GM23338 (cell line): Measurements from ENCODE around the gene NFE2L3. TPM values are rescaled to one million over a fixed set of nuclear protein-coding genes. Genes with fewer than 3 reads are reported as not detected.

Experiments used
- ATAC-seq: fragments of 200-7000 bp; cut with Tn5 transposase; 3 replicates; pipeline ENCODE4 v1.9.1; 2020
- DNase-seq: peaks from one replicate; pipeline ENCODE4 v3.0.0-alpha.2; 2015; ENCODE audit warnings: low spot score
- H2AFZ ChIP-seq: fragments of 200-600 bp; sonication (generic); 2 replicates; pipeline ENCODE4 v1.8.0; 2016; ENCODE audit warnings: antibody characterized with exemption, mild to moderate bottlenecking, moderate library complexity
- H3F3A ChIP-seq: fragments of 200-600 bp; sonication (generic); replicated peaks from 2 replicates; pipeline ENCODE4 v1.8.0; 2017; ENCODE audit warnings: antibody characterized with exemption, mixed run types, low read depth
- H3K27ac ChIP-seq: fragments of 200-600 bp; sonication (generic); 2 replicates; pipeline ENCODE4 v1.6.1; 2016; ENCODE audit warnings: low read depth
- H3K27me3 ChIP-seq: fragments of 200-600 bp; sonication (generic); 2 replicates; pipeline ENCODE4 v1.8.0; 2016; ENCODE audit warnings: mild to moderate bottlenecking, mixed run types, moderate library complexity; ENCODE audit not compliant: insufficient read depth
- H3K36me3 ChIP-seq: fragments of 200-600 bp; sonication (generic); 2 replicates; pipeline ENCODE4 v1.8.0; 2016; ENCODE audit warnings: mild to moderate bottlenecking; ENCODE audit not compliant: insufficient read depth
- H3K4me1 ChIP-seq: fragments of 200-600 bp; sonication (generic); 2 replicates; pipeline ENCODE4 v1.8.0; 2016; ENCODE audit warnings: mild to moderate bottlenecking, moderate library complexity; ENCODE audit not compliant: insufficient read depth
- H3K4me2 ChIP-seq: fragments of 200-600 bp; sonication (generic); 2 replicates; pipeline ENCODE4 v1.7.1; 2017; ENCODE audit warnings: mixed run types
- H3K4me3 ChIP-seq: fragments of 200-600 bp; sonication (generic); 2 replicates; pipeline ENCODE4 v1.6.1; 2016; ENCODE audit warnings: mixed run types
- H3K79me2 ChIP-seq: fragments of 200-600 bp; sonication (generic); replicated peaks from 2 replicates; pipeline ENCODE4 v1.8.0; 2017; ENCODE audit warnings: mild to moderate bottlenecking; ENCODE audit not compliant: insufficient read depth
- H3K9me2 ChIP-seq: fragments of 200-600 bp; sonication (generic); 2 replicates; pipeline ENCODE4 v1.8.0; 2017; ENCODE audit not compliant: insufficient read depth
- H4K20me1 ChIP-seq: fragments of 200-600 bp; sonication (generic); replicated peaks from 2 replicates; pipeline ENCODE4 v1.8.0; 2017; ENCODE audit warnings: mild to moderate bottlenecking; ENCODE audit not compliant: insufficient read depth
- H3K27ac Mint-ChIP-seq: 2 replicates; pipeline ENCODE4 v1.8.0; 2020; ENCODE audit warnings: inconsistent platforms, mild to moderate bottlenecking, moderate library complexity, mixed read lengths
- H3K27me3 Mint-ChIP-seq: 3 replicates; pipeline ENCODE4 v1.8.0; 2022; ENCODE audit warnings: low read depth, mild to moderate bottlenecking, moderate library complexity, mixed read lengths, inconsistent platforms; ENCODE audit not compliant: insufficient read depth, poor library complexity
- H3K36me3 Mint-ChIP-seq: 3 replicates; pipeline ENCODE4 v1.8.0; 2021; ENCODE audit warnings: low read depth, mild to moderate bottlenecking, inconsistent platforms, moderate library complexity, mixed read lengths
- H3K4me1 Mint-ChIP-seq: 3 replicates; pipeline ENCODE4 v1.8.0; 2020; ENCODE audit warnings: mild to moderate bottlenecking, inconsistent platforms, mixed read lengths
- H3K4me3 Mint-ChIP-seq: 3 replicates; pipeline ENCODE4 v1.8.0; 2021; ENCODE audit warnings: moderate library complexity, mild to moderate bottlenecking, inconsistent platforms, mixed read lengths
- H3K9me3 Mint-ChIP-seq: 3 replicates; pipeline ENCODE4 v1.8.0; 2020; ENCODE audit warnings: moderate library complexity, mild to moderate bottlenecking, inconsistent platforms, mixed read lengths
- STAT1 ChIP-seq: IDR thresholded peaks from one replicate; pipeline ENCODE4 v1.6.1; 2016; ENCODE audit warnings: antibody characterized with exemption; ENCODE audit not compliant: unreplicated experiment
- polyA plus RNA-seq: library from polyadenylated mRNA; unstranded; fragments of >200 nt; fragmentation: Nextera tagmentation; extraction: Ambion mirVana; gene quantifications from 2 replicates; pipeline ENCODE4 v1.2.1, GENCODE V29; 2016
- total RNA-seq: library from RNA; depleted of rRNA; stranded (reverse); fragments of >200 nt; shearing (Covaris generic); gene quantifications from 2 replicates; pipeline ENCODE4 v1.2.3, GENCODE V29; 2014; rRNA removed
- TF ChIP-seq, protein P1 (sequence below), 2 experiments: fragments of 200-600 bp in 1 of 2; sonication (generic) in 1 of 2; conservative IDR thresholded peaks; 2 replicates each; pipeline versions ENCODE4 v1.5.1 to v1.6.1; 2016 to 2017; ENCODE audit warnings: antibody characterized with exemption in 2 of 2, low read depth in 2 of 2, mild to moderate bottlenecking in 2 of 2, moderate library complexity in 1 of 2

NFE2L3 gene
- total and polyA plus RNA-seq, 2 experiments from 2014 or later, result 62.0 to 142 TPM

- Histone ChIP-seq H3K79me2 (no peaks in the 10 kb centered on the region), H3K36me3 (no peaks in the 10 kb centered on the region), H3K4me3 (no peak overlapping the region), H3K4me2 (no peak overlapping the region), H3K27ac (no peak overlapping the region), H3K4me1 (peaks cover 5% of the 10 kb centered on the region; the same call in 1 of the 2 replicates), H2AFZ (peak overlapping the region; percentile 84; the same call in 1 of the 2 replicates), H3F3A (no peaks in the 10 kb centered on the region), H3K9me2 (no peaks in the 10 kb centered on the region), H3K27me3 (no peaks in the 10 kb centered on the region), H4K20me1 (no peaks in the 10 kb centered on the region)
- Mint-ChIP-seq H3K27ac (no peak overlapping the region), H3K4me1 (peaks cover 4% of the 10 kb centered on the region; the same call in 2 of the 3 replicates), H3K4me3 (no peak overlapping the region), H3K27me3 (peaks cover 3% of the 10 kb centered on the region), H3K36me3 (0 out of 3 replicates have a peak, but pooled peaks cover 1% of the 10 kb centered on the region), H3K9me3 (peaks cover 8% of the 10 kb centered on the region)
- TF ChIP-seq, protein P1, sequence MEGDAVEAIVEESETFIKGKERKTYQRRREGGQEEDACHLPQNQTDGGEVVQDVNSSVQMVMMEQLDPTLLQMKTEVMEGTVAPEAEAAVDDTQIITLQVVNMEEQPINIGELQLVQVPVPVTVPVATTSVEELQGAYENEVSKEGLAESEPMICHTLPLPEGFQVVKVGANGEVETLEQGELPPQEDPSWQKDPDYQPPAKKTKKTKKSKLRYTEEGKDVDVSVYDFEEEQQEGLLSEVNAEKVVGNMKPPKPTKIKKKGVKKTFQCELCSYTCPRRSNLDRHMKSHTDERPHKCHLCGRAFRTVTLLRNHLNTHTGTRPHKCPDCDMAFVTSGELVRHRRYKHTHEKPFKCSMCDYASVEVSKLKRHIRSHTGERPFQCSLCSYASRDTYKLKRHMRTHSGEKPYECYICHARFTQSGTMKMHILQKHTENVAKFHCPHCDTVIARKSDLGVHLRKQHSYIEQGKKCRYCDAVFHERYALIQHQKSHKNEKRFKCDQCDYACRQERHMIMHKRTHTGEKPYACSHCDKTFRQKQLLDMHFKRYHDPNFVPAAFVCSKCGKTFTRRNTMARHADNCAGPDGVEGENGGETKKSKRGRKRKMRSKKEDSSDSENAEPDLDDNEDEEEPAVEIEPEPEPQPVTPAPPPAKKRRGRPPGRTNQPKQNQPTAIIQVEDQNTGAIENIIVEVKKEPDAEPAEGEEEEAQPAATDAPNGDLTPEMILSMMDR (conservative IDR thresholded peaks at IDR 0.05; ENCODE audit: low read depth in 2 of 2), result peak; percentile 38 to 40; a peak in 3 of 4 replicates
- no peak for TF ChIP-seq STAT1
- DNase-seq (no peak), ATAC-seq (no peak)
These were observed 82.0 kb downstream of the NFE2L3 start for GRCh38 chr7:26233902-26234511.

Other genes with a start within 250 kb of the NFE2L3 start
- 598 and 602 TPM in 2 replicates for gene HNRNPA2B1, start 48.5 kb downstream of the NFE2L3 start, total RNA-seq
- 1,534 and 1,577 TPM in 2 replicates for gene HNRNPA2B1, start 48.5 kb downstream of the NFE2L3 start, polyA plus RNA-seq
- 249 and 272 TPM in 2 replicates for gene CBX3, start 49.5 kb downstream of the NFE2L3 start, total RNA-seq
- 226 and 236 TPM in 2 replicates for gene CBX3, start 49.5 kb downstream of the NFE2L3 start, polyA plus RNA-seq
- gene SNX10, start 139.7 kb downstream of the NFE2L3 start, total RNA-seq, result 14.6 and 17.8 TPM in 2 replicates
- 13.8 and 15.8 TPM in 2 replicates for gene SNX10, start 139.7 kb downstream of the NFE2L3 start, polyA plus RNA-seq